Measurements from ENCODE around the gene CFAP61.
"Not testable (repeated sequence)": the region's sequence is repeated elsewhere in the genome, so short reads cannot be mapped to it uniquely, and the experiment has no call there.

GRCh38 chr20:20123187-20123586, 70.9 kb downstream of the CFAP61 start:
- TF ChIP-seq CTCF (conservative IDR thresholded peaks at IDR 0.05; ENCODE audit: low read length); EZH2phosphoT487 (IDR thresholded peaks at IDR 0.05; ENCODE audit: borderline replicate concordance): not testable (repeated sequence)

Data from Loucy (cell line).